H1 (cell line): ENCODE measurements around the gene DIPK1B. TPM values are rescaled to one million over a fixed set of nuclear protein-coding genes. Genes with fewer than 3 reads are reported as not detected.

Source experiments
- KDM4A ChIP-seq: IDR thresholded peaks from one replicate; pipeline ENCODE4 v1.7.1; 2012; ENCODE audit warnings: low read depth, mild to moderate bottlenecking, moderate library complexity, low read length, inconsistent platforms; ENCODE audit not compliant: severe bottlenecking
- polyA plus RNA-seq, 7 experiments: library from polyadenylated mRNA; depleted of rRNA in 3 of 7; stranded (reverse) in 5 of 7; unstranded in 2 of 7; fragments of >200 nt in 5 of 7; fragments of 200-250 nt in 2 of 7; gene quantifications; 1 replicate in 5 of 7; 2 replicates in 1 of 7; 4 replicates in 1 of 7; pipeline versions ENCODE4 v1.2.1 to v1.2.3, GENCODE V29; 2011 to 2013; ENCODE audit warnings: missing spikeins in 2 of 7, mixed read lengths in 2 of 7
- total RNA-seq: library from RNA; stranded (reverse); fragmentation: NEBNext Ultra II Directional; extraction: Animal tissue kit (Norgen Biotek cat#: 25700); gene quantifications from 2 replicates; pipeline ENCODE4 v1.2.1, GENCODE V29; 2021

DIPK1B gene
- total and polyA plus RNA-seq, 2 of the 8 experiments (the other 6 are each of a cell fraction or from before 2014, with no cell fraction given): 32.3 to 64.8 TPM

DNA sequence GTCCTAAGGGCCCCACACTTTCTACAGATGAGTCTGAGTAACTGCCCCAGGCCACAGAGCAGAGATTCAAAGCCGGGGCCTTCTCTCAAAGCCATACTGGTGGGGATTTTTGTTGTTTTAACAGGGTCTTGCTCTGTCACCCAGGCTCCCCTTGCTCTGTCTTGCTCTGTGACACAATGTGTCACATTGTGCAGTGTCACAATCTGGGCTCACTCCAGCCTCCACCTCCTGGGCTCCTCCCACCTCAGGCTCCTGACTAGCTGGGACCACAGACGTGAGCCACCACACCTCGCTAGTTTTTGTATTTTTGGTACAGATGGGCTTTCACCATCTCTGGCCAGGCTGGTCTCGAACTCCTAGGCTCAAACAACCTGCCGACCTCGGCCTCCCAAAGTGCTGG lies 33.7 kb upstream of the DIPK1B start (continued):
- TF ChIP-seq KDM4A: no peak
- TF ChIP-seq, all 59 proteins: peak for 0
